Transverse colon (tissue), 4 donors: Measurements from ENCODE around the gene IGFBP6. TPM values are rescaled to one million over a fixed set of nuclear protein-coding genes. Genes with fewer than 3 reads are reported as not detected.

ENCODE experiments used
- DNase-seq: peaks from one replicate; pipeline ENCODE4 v3.0.0-alpha.2; 2019
- H3K27ac ChIP-seq, 4 donors: fragments of 200-600 bp; sonication (generic); 2 replicates each; pipeline ENCODE4 v1.5.1; 2016 to 2018; ENCODE audit warnings: inconsistent platforms in 4 of 4
- H3K27me3 ChIP-seq: fragments of 200-600 bp; sonication (generic); 2 replicates; pipeline ENCODE4 v1.5.1; 2017; ENCODE audit warnings: inconsistent platforms
- H3K36me3 ChIP-seq, 4 donors: fragments of 200-600 bp; sonication (generic); 2 replicates each; pipeline ENCODE4 v1.5.1; 2017 to 2019; ENCODE audit warnings: inconsistent platforms in 4 of 4
- H3K4me1 ChIP-seq, 4 donors: fragments of 200-600 bp; sonication (generic); 2 replicates each; pipeline ENCODE4 v1.5.1; 2017 to 2020; ENCODE audit warnings: inconsistent platforms in 4 of 4
- H3K4me3 ChIP-seq, 4 donors: fragments of 200-600 bp; sonication (generic); 1 replicate in 1 of 4; 2 replicates in 3 of 4; pipeline versions ENCODE4 v1.5.1 to v1.6.1; 2017 to 2019; ENCODE audit warnings: inconsistent platforms in 4 of 4
- H3K9me3 ChIP-seq, 2 donors: fragments of 200-600 bp; sonication (generic); 2 replicates each; pipeline ENCODE4 v1.5.1; 2017 to 2019; ENCODE audit warnings: inconsistent platforms in 2 of 2
- EP300 ChIP-seq: sonication (generic); formaldehyde crosslinking; IDR thresholded peaks from one replicate; pipeline ENCODE4 v1.6.1; 2017; ENCODE audit warnings: antibody characterized with exemption, low read depth
- POLR2A ChIP-seq: fragments of 450-650 bp; IDR thresholded peaks from one replicate; pipeline ENCODE4 v1.6.1; 2016; ENCODE audit warnings: antibody characterized with exemption, mild to moderate bottlenecking, moderate library complexity
- POLR2AphosphoS5 ChIP-seq, 3 donors: sonication (generic); formaldehyde crosslinking; IDR thresholded peaks; one replicate each; pipeline ENCODE4 v1.6.1; 2016; ENCODE audit warnings: antibody characterized with exemption in 3 of 3
- WGBS, 2 donors: methylation state at CpG; one replicate each; pipeline ENCODE4 v1.1.5; 2018; ENCODE audit warnings: low coverage in 1 of 2; 5-methylcytosine and 5-hydroxymethylcytosine counted together
- in situ Hi-C, 4 donors: fragments of 200-750 bp; cut with MboI; loops; one replicate each; pipeline versions ENCODE4 v1.15.0 to v1.15.1; 2017; ENCODE audit warnings: low sequenced_read_pairs in 3 of 4, low pct_ligation_motif_present in 1 of 4, low pct_unique_long_range_greater_than_20kb in 1 of 4
- intact Hi-C: fragments of 100-400 bp; cut with DNase I; formaldehyde crosslinking; loops from one replicate; pipeline ENCODE4 v1.15.1; 2023; ENCODE audit warnings: low total_unique reads
- total RNA-seq, 4 donors: library from RNA; depleted of rRNA; stranded (reverse); fragments of >200 nt; gene quantifications; one replicate each; pipeline ENCODE4 v1.1.0, GENCODE V29; 2016
- TF ChIP-seq, protein P1 (sequence below), 5 experiments: fragments of 200-600 bp in 3 of 5; fragments of 450-650 bp in 2 of 5; sonication (generic) in 3 of 5; IDR thresholded peaks; 1 replicate in 2 of 5; 2 replicates in 3 of 5; pipeline ENCODE4 v1.5.1; 2016 to 2017; ENCODE audit warnings: antibody characterized with exemption in 5 of 5, inconsistent platforms in 3 of 5, mild to moderate bottlenecking in 2 of 5, moderate library complexity in 1 of 5

IGFBP6 gene
- total RNA-seq, 4 donors from 2014 or later: 38.5 to 106 (median 94.5) TPM

DNA sequence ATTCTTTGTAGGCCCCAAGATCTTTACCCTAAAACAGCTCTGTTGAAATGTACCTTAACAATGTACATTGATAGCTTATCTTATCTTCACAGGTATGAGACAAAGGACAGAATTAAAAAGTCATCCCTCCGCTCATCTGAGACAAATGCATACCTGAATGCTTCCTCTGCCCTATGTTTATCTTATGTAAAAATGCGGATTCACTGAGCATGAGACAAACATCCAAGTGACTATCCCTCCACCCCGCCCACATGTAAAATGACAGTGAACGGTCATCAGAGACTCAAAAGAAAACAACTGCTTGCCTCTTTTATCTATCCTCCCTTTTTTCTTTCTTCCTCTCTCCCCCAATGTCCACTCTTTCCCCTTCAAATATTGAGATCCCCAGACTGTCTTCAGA is 45.9 kb downstream of the IGFBP6 start:
- Histone ChIP-seq H3K27me3 (no peaks in the 10 kb centered on the region), H3K4me1 (no peaks in the 10 kb centered on the region), H3K27ac (no peak overlapping the region), H3K36me3 (no peaks in the 10 kb centered on the region), H3K4me3 (no peak overlapping the region), H3K9me3 (no peaks in the 10 kb centered on the region)
- 75 to 86% methylated on average over 4 of the region's 4 CpGs for WGBS, 2 donors
- in situ Hi-C loops: no loop called here
- no peak for DNase-seq
- intact Hi-C loops: no loop called here
- TF ChIP-seq, protein P1, sequence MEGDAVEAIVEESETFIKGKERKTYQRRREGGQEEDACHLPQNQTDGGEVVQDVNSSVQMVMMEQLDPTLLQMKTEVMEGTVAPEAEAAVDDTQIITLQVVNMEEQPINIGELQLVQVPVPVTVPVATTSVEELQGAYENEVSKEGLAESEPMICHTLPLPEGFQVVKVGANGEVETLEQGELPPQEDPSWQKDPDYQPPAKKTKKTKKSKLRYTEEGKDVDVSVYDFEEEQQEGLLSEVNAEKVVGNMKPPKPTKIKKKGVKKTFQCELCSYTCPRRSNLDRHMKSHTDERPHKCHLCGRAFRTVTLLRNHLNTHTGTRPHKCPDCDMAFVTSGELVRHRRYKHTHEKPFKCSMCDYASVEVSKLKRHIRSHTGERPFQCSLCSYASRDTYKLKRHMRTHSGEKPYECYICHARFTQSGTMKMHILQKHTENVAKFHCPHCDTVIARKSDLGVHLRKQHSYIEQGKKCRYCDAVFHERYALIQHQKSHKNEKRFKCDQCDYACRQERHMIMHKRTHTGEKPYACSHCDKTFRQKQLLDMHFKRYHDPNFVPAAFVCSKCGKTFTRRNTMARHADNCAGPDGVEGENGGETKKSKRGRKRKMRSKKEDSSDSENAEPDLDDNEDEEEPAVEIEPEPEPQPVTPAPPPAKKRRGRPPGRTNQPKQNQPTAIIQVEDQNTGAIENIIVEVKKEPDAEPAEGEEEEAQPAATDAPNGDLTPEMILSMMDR (IDR thresholded peaks at IDR 0.05): no peak
- TF ChIP-seq EP300: no peak
- TF ChIP-seq POLR2AphosphoS5 (IDR thresholded peaks at IDR 0.05): no peak
- TF ChIP-seq POLR2A: no peak

DNA sequence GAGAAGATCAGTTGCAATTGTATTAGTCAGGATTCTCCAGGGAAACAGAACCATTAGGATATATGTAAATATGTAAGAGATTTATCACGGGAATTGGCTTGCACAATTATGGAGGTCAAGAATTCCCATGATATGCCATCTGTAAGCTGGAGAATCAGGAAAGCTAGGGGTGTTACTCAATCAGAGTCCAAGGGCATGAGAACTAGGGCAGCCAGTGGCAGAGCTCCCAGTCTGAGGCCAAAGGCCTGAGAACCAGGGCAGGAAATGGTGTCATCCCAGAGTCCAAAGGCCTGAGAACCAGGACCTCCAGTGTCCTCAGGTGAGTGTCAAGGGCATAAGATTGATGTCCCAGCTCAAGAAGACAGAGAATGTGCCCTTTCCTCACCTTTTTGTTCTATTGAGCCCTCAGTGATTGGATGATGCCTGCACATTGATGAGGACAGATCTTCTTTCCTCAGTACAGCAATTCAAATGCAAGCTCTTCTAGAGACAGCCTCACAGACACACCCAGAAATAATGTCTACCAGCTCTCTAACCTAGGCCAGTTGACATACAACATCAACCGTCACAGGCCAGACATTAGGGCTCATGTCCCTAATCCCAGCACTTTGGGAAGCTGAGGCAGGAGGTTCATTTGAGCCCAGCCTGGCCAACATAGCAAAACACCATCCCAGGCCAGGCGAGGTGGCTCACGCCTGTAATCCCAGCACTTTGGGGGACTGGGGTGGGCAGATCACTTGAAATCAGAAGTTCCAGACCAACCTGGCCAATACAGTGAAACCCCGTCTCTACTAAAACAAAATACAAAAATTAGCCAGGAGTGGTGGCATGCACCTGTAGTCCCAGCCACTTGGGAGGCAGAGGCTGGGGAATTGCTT is 48.2 kb downstream of the IGFBP6 start:
- TF ChIP-seq POLR2A: no peak
- TF ChIP-seq POLR2AphosphoS5 (IDR thresholded peaks at IDR 0.05): no peak
- no peak for TF ChIP-seq EP300
- TF ChIP-seq, protein P1 (IDR thresholded peaks at IDR 0.05): no peak
- in situ Hi-C loops: no loop called here
- WGBS, 2 donors: 91 to 100% methylated on average over 2 to 5 of the region's 5 CpGs
- DNase-seq: no peak
- Histone ChIP-seq H3K4me1 (no peaks in the 10 kb centered on the region), H3K36me3 (no peaks in the 10 kb centered on the region), H3K4me3 (no peak overlapping the region), H3K9me3 (no peaks in the 10 kb centered on the region), H3K27ac (no peak overlapping the region), H3K27me3 (no peaks in the 10 kb centered on the region)
- intact Hi-C loops: no loop called here

DNA sequence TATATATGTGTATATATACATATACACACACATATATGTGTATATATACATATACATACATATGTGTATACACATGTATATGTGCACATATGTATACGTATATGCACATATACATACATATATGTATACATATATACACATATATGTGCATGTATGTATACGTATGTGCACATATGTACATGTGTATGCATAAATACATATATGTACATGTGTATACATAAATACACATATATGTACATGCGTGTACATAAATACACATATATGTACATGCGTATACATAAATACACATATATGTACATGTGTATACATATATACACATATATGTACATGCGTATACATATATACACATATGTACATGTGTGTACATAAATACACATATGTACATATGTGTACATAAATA is 49.7 kb downstream of the IGFBP6 start:
- intact Hi-C loops (no loop called here), in situ Hi-C loops (no loop called here)
- H3K4me1 ChIP-seq: no peaks in the 10 kb centered on the region
- 88% methylated on average over 5 of the region's 5 CpGs for WGBS, 2 donors
- H3K27ac ChIP-seq: no peak overlapping the region
- TF ChIP-seq, protein P1 (IDR thresholded peaks at IDR 0.05): no peak
- TF ChIP-seq POLR2A (no peak), POLR2AphosphoS5 (IDR thresholded peaks at IDR 0.05) (no peak), EP300 (no peak)
- H3K36me3 ChIP-seq: no peaks in the 10 kb centered on the region
- no peak for DNase-seq
- H3K27me3 ChIP-seq: no peaks in the 10 kb centered on the region
- H3K4me3 ChIP-seq: no peak overlapping the region
- no peaks in the 10 kb centered on the region for H3K9me3 ChIP-seq

GRCh38 chr12:53147653-53148052 is 50.2 kb downstream of the IGFBP6 start:
- Histone ChIP-seq H3K27ac (no peak overlapping the region), H3K27me3 (no peaks in the 10 kb centered on the region), H3K4me3 (no peak overlapping the region), H3K4me1 (no peaks in the 10 kb centered on the region), H3K36me3 (no peaks in the 10 kb centered on the region), H3K9me3 (no peaks in the 10 kb centered on the region)
- in situ Hi-C loops (no loop called here), intact Hi-C loops (no loop called here)
- WGBS, 2 donors: 83 to 87% methylated on average over 15 of the region's 15 CpGs
- no peak for TF ChIP-seq POLR2AphosphoS5 (IDR thresholded peaks at IDR 0.05)
- TF ChIP-seq, protein P1 (IDR thresholded peaks at IDR 0.05): no peak
- TF ChIP-seq EP300: no peak
- TF ChIP-seq POLR2A: no peak
- no peak for DNase-seq
